K562 (cell line): ENCODE measurements around the gene CORO2A. TPM values are rescaled to one million over a fixed set of nuclear protein-coding genes. Genes with fewer than 3 reads are reported as not detected.

Experiments used
- ATAC-seq: fragments of 200-7000 bp; cut with Tn5 transposase; 3 replicates; pipeline ENCODE4 v1.9.1; 2020; ENCODE audit warnings: moderate library complexity
- BruUV-seq: library from RNA; stranded (reverse); fragments of 400-500 nt; replicated peaks from 2 replicates; lab custom pipeline; 2021; lab: Mats Ljungman, UMichigan
- CTCF ChIA-PET: fragments of 300-600 bp; formaldehyde crosslinking; extraction: SDS; loops from one replicate; lab custom pipeline; 2021; ENCODE audit warnings: low intra/inter-chr PET ratio; lab: Yijun Ruan, JAX
- POLR2A ChIA-PET: fragments of 300-600, 350-650 bp; sonication (Branson Sonifier 250); formaldehyde crosslinking; extraction: SDS; loops from one replicate; lab custom pipeline; 2021; ENCODE audit warnings: antibody characterized with exemption, inconsistent platforms; lab: Yijun Ruan, JAX
- DNase-seq, 4 experiments: peaks; one replicate each; pipeline versions ENCODE4 v3.0.0 to v3.0.0-alpha.2; 2011 to 2018; ENCODE audit warnings: low spot score in 3 of 4, mixed read lengths in 3 of 4; ENCODE audit errors: extremely low read depth in 1 of 4
- FAIRE-seq: peaks from 2 replicates; lab custom pipeline; 2011; peaks lifted over from hg19 to GRCh38; lab: Jason Lieb, UNC
- H2AFZ ChIP-seq: 2 replicates; pipeline ENCODE4 v1.6.0; 2011; ENCODE audit warnings: low read depth, low read length, control low read depth, inconsistent platforms
- H3K27ac ChIP-seq: fragments of 200-600 bp; 3 replicates; pipeline ENCODE4 v1.8.0; 2011; ENCODE audit warnings: low read depth, mild to moderate bottlenecking, control low read depth, inconsistent platforms, low read length, moderate library complexity, mixed read lengths; ENCODE audit errors: extremely low read depth
- H3K27me3 ChIP-seq, 2 experiments: fragments of 300-600 bp in 1 of 2; 2 replicates in 1 of 2; 3 replicates in 1 of 2; pipeline versions ENCODE4 v1.6.0 to v1.8.0; 2011; ENCODE audit warnings: inconsistent platforms in 2 of 2, low read length in 2 of 2, mild to moderate bottlenecking in 1 of 2, mixed read lengths in 1 of 2, moderate library complexity in 1 of 2; ENCODE audit not compliant: control insufficient read depth in 2 of 2, insufficient read depth in 2 of 2
- H3K36me3 ChIP-seq: fragments of 300-600 bp; 3 replicates; pipeline ENCODE4 v1.8.0; 2011; ENCODE audit warnings: mild to moderate bottlenecking, low read length, inconsistent platforms; ENCODE audit not compliant: control insufficient read depth, insufficient read depth
- H3K4me1 ChIP-seq, 2 experiments: fragments of 200-600 bp in 1 of 2; replicated peaks in 1 of 2; 2 replicates in 1 of 2; 3 replicates in 1 of 2; pipeline versions ENCODE4 v1.5.1 to v1.8.0; 2011; ENCODE audit warnings: inconsistent platforms in 2 of 2, low read length in 2 of 2, mild to moderate bottlenecking in 1 of 2, mixed read lengths in 1 of 2, moderate library complexity in 1 of 2; ENCODE audit not compliant: control insufficient read depth in 2 of 2, insufficient read depth in 2 of 2
- H3K4me2 ChIP-seq: 2 replicates; pipeline ENCODE4 v1.6.1; 2011; ENCODE audit warnings: low read length, control low read depth, inconsistent platforms, mixed read lengths; ENCODE audit not compliant: insufficient read depth
- H3K4me3 ChIP-seq: fragments of 200-600 bp; sonication (generic), shearing (Covaris generic); 2 replicates; pipeline ENCODE4 v1.5.1; 2016; ENCODE audit warnings: control low read depth, inconsistent platforms
- H3K79me2 ChIP-seq: fragments of 200-600 bp; 3 replicates; pipeline ENCODE4 v1.8.0; 2011; ENCODE audit warnings: low read length, inconsistent platforms; ENCODE audit not compliant: control insufficient read depth, insufficient read depth
- H3K9ac ChIP-seq, 2 experiments: 2 replicates each; pipeline versions ENCODE4 v1.6.0 to v1.6.1; 2011; ENCODE audit warnings: low read depth in 2 of 2, low read length in 2 of 2, control low read depth in 1 of 2, inconsistent platforms in 1 of 2, mild to moderate bottlenecking in 1 of 2, mixed read lengths in 1 of 2; ENCODE audit not compliant: insufficient read depth in 1 of 2
- H3K9me1 ChIP-seq: one replicate; pipeline ENCODE4 v1.6.0; 2011; ENCODE audit warnings: inconsistent platforms, mild to moderate bottlenecking, low read length, moderate library complexity; ENCODE audit not compliant: control insufficient read depth, insufficient read depth
- H3K9me3 ChIP-seq: replicated peaks from 2 replicates; pipeline ENCODE4 v1.5.1; 2011; ENCODE audit warnings: low read depth, low read length, inconsistent platforms; ENCODE audit not compliant: control insufficient read depth, insufficient read depth
- H4K20me1 ChIP-seq: replicated peaks from 2 replicates; pipeline ENCODE4 v1.6.1; 2011; ENCODE audit warnings: low read length, inconsistent platforms, mixed read lengths; ENCODE audit not compliant: control insufficient read depth, insufficient read depth
- ATF1 ChIP-seq, 2 experiments: fragments of 450-650 bp in 1 of 2; IDR thresholded peaks; 2 replicates each; pipeline ENCODE4 v1.6.1; 2016; ENCODE audit warnings: missing compliant biosample characterization in 1 of 2, missing genetic modification characterization in 1 of 2
- MBD2 ChIP-seq: sonication (generic); IDR thresholded peaks from 2 replicates; pipeline ENCODE4 v1.6.1; 2016; ENCODE audit warnings: low read depth, borderline replicate concordance
- PRDM10 ChIP-seq: fragments of 450-650 bp; IDR thresholded peaks from 2 replicates; pipeline ENCODE4 v1.6.1; 2018; ENCODE audit not compliant: partially characterized antibody
- U2AF1 ChIP-seq: fragments of 200-400 bp; formaldehyde crosslinking; optimal IDR thresholded peaks from 2 replicates; pipeline ENCODE3; 2017; ENCODE audit warnings: mild to moderate bottlenecking, low read depth, low read length, moderate library complexity
- WHSC1 ChIP-seq: IDR thresholded peaks from one replicate; pipeline ENCODE4 v1.6.1; 2012; ENCODE audit warnings: low read length, control low read depth, inconsistent platforms
- ZFP1 ChIP-seq: fragments of 450-650 bp; formaldehyde crosslinking; IDR thresholded peaks from 2 replicates; pipeline ENCODE4 v1.4.0; 2020; ENCODE audit warnings: mild to moderate bottlenecking, mixed read lengths
- ZNF121 ChIP-seq: sonication (generic); formaldehyde crosslinking; conservative IDR thresholded peaks from 2 replicates; pipeline ENCODE4 v1.8.0; 2022; ENCODE audit warnings: missing genetic modification reagents
- ZNF583 ChIP-seq: fragments of 250-450 bp; sonication (Bioruptor Pico); IDR thresholded peaks from 2 replicates; pipeline ENCODE4 v1.4.0; 2020
- WGBS: fragments of 100-300 bp; shearing (Covaris generic); methylation state at CpG from one replicate; pipeline ENCODE4 v1.1.6; 2016; ENCODE audit warnings: low coverage, mixed read lengths; ENCODE audit not compliant: insufficient coverage; ENCODE audit errors: missing lambda C conversion rate; 5-methylcytosine and 5-hydroxymethylcytosine counted together
- in situ Hi-C: fragments of 300-500 bp; cut with MboI; formaldehyde crosslinking; loops from 4 replicates; pipeline ENCODE4 v1.15.0; 2018; ENCODE audit warnings: inconsistent platforms, mixed read lengths
- intact Hi-C: fragments of 100-400 bp; cut with micrococcal nuclease; formaldehyde crosslinking; loops from 2 replicates; pipeline ENCODE4 v1.14.2; 2022
- polyA plus RNA-seq, 8 experiments: library from polyadenylated mRNA; depleted of rRNA in 4 of 8; stranded (reverse) in 5 of 8; unstranded in 3 of 8; fragments of >200 nt; fragmentation: Nextera tagmentation in 2 of 8; fragmentation: Illumina TruSeq in 1 of 8; extraction: Ambion mirVana in 2 of 8; extraction: Trizol in 1 of 8; gene quantifications; 2 replicates each; pipeline versions ENCODE4 v1.2.1 to v1.2.3, GENCODE V29; 2011 to 2014; ENCODE audit warnings: inconsistent platforms in 1 of 8, missing spikeins in 1 of 8
- total RNA-seq, 7 experiments: library from RNA; depleted of rRNA in 6 of 7; stranded (reverse); fragments of >200 nt in 6 of 7; fragmentation: Illumina TruSeq in 2 of 7; extraction: Trizol in 2 of 7; gene quantifications; 2 replicates each; pipeline versions ENCODE4 v1.2.1 to v1.2.3, GENCODE V29; 2011 to 2021; ENCODE audit warnings: low replicate concordance in 1 of 7

The CORO2A gene
- total and polyA plus RNA-seq, 9 of the 15 experiments (the other 6 are each of a cell fraction or from before 2014, with no cell fraction given) = 9.5 to 26.6 (median 18.0) TPM

- CTCF ChIA-PET = no interaction called here
- Histone ChIP-seq H3K27me3 (no peaks in the 10 kb centered on the region), H3K4me3 (no peak overlapping the region), H3K9ac (no peak overlapping the region), H3K9me1 (no peaks in the 10 kb centered on the region), H3K4me1 (peaks cover 27% of the 10 kb centered on the region in 2 experiments; a peak in 4 of 5 replicates), H3K79me2 (no peaks in the 10 kb centered on the region), H3K27ac (no peak overlapping the region), H3K36me3 (peaks cover 40% of the 10 kb centered on the region; the same call in 2 of the 3 replicates), H4K20me1 (no peaks in the 10 kb centered on the region), H3K9me3 (no peaks in the 10 kb centered on the region), H3K4me2 (no peak overlapping the region), H2AFZ (no peak overlapping the region)
- intact Hi-C loops (no loop called here), in situ Hi-C loops (no loop called here)
- 90% methylated on average over 6 of the region's 6 CpGs for WGBS
- BruUV-seq = no TSS peak
- ATAC-seq (no peak), DNase-seq (no peak), FAIRE-seq (no peak)
- TF ChIP-seq MBD2 (no peak), WHSC1 (no peak), ZFP1 (CRISPR knock-in tag) (no peak), PRDM10 (no peak), ZNF121 (CRISPR knock-in tag) (no peak), ATF1 (CRISPR knock-in tag; IDR thresholded peaks at IDR 0.05) (no peak), ATF1 (tag; IDR thresholded peaks at IDR 0.05) (no peak), U2AF1 (no peak), ZNF583 (CRISPR knock-in tag) (no peak)
- POLR2A ChIA-PET = interaction anchor here (1.0 to 2.8 kb wide), 3 partner anchors 10 to 131 kb away, joined by 3 to 18 read pairs (median 3); no protein-coding TSS in a partner anchor
Observed at GRCh38 chr9:98230304-98230703, 37.9 kb upstream of the CORO2A start.
